BLaER1 (cell line): Measurements from ENCODE around the gene TSPAN18.

Source experiments
- H3K27ac ChIP-seq: shearing (Covaris generic); formaldehyde crosslinking; 2 replicates; pipeline ENCODE4 v1.8.1; 2022
- H3K27me3 ChIP-seq: shearing (Covaris generic); formaldehyde crosslinking; 2 replicates; pipeline ENCODE4 v1.8.1; 2022
- H3K36me3 ChIP-seq: shearing (Covaris generic); formaldehyde crosslinking; 2 replicates; pipeline ENCODE4 v1.8.1; 2022
- H3K4me1 ChIP-seq: shearing (Covaris generic); formaldehyde crosslinking; 2 replicates; pipeline ENCODE4 v1.8.1; 2022
- H3K4me2 ChIP-seq: shearing (Covaris generic); formaldehyde crosslinking; 2 replicates; pipeline ENCODE4 v1.8.1; 2022
- H3K4me3 ChIP-seq: shearing (Covaris generic); formaldehyde crosslinking; 2 replicates; pipeline ENCODE4 v1.8.1; 2022
- H3K9ac ChIP-seq: shearing (Covaris generic); formaldehyde crosslinking; 2 replicates; pipeline ENCODE4 v1.8.1; 2022
- H3K9me3 ChIP-seq: shearing (Covaris generic); formaldehyde crosslinking; 2 replicates; pipeline ENCODE4 v1.8.1; 2022
- H4K20me1 ChIP-seq: shearing (Covaris generic); formaldehyde crosslinking; 2 replicates; pipeline ENCODE4 v1.8.1; 2022
- Cebpa-rat ChIP-seq: shearing (Covaris generic); IDR thresholded peaks from 2 replicates; pipeline ENCODE4 v1.8.1; 2022

Gene TSPAN18

DNA sequence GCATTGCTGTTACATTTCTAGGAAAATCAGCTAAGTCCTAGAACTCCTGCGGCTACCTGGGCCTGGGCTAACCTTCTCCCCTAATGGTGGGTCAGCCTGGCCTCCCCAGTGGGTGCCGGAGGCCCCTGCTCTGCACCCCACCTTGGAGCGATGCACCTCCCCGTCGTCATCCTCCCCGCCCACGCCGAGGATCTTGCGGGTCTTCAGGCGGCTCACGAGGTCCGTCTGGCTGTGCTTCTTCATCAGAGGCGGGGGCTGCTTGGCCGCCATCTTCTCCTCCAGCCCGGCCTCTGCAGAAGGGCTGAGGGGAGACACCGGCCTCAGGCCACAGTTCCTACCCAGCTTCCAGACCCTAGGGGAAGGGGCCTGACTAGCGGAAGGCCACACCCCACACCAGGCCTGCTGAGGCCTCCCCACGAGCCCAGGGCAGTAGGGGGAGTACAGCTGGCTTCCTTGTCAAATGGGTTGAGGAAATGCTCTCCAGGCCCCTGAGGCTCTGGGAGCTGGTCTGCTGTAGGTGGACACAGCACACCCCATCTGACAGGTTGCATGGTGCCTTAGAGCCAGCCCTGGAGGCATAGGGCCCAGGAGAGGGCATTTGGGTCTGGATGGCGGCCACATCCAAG is 211.4 kb downstream of the TSPAN18 start:
- Histone ChIP-seq H3K36me3 (peaks cover 62% of the 10 kb centered on the region), H3K4me3 (no peak overlapping the region), H3K9me3 (no peaks in the 10 kb centered on the region), H4K20me1 (peaks cover 81% of the 10 kb centered on the region), H3K9ac (0 out of 2 replicates have a peak overlapping the region, but pooled peaks have one; percentile 34), H3K27ac (peak overlapping the region; percentile 65), H3K4me1 (peaks cover 72% of the 10 kb centered on the region), H3K27me3 (no peaks in the 10 kb centered on the region), H3K4me2 (peak overlapping the region; percentile 99)
- TF ChIP-seq Cebpa-rat: no peak

DNA sequence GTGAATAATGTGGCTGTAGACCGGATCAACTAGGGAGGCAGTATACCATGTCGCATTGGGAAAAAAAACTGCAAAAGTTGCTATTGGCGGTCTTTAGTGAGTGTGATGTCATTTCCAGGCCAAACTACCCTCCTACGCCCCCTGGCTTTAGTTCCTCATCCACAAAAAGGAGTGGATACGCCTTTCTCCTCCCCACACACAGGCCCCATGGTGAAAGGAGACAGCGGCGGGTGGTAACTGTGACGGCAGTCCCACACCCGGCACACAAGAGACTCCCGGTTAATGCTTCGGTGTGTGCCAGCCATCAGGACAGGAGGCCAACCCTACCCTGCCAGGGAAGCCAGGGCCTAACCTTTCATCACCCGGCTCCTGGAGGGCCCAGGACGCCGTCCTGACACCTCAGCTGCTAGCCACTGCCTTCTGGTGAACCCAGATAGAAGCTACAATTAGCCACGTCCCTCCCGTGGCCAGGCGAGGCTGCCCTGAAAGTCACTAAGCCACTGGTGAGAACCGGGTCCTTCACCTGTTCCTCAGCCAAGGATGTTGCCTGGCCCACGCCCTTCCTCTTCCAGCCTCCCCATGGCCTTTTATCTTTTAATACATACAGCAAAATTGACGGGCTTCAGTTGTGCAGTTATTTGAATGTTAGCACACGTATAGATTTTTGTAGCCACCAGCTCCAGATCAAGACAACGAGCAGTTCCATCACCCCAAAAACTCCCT is 213.1 kb downstream of the TSPAN18 start:
- no peaks in the 10 kb centered on the region for H3K27me3 ChIP-seq
- no peak for TF ChIP-seq Cebpa-rat
- peak overlapping the region; percentile 91 for H3K27ac ChIP-seq
- H3K4me3 ChIP-seq: no peak overlapping the region
- no peaks in the 10 kb centered on the region for H3K9me3 ChIP-seq
- H3K36me3 ChIP-seq: peaks cover 45% of the 10 kb centered on the region
- peak overlapping the region; percentile 99 for H3K4me2 ChIP-seq
- H3K4me1 ChIP-seq: peaks cover 89% of the 10 kb centered on the region
- peak overlapping the region; percentile 74 for H3K9ac ChIP-seq
- H4K20me1 ChIP-seq: peaks cover 84% of the 10 kb centered on the region

DNA sequence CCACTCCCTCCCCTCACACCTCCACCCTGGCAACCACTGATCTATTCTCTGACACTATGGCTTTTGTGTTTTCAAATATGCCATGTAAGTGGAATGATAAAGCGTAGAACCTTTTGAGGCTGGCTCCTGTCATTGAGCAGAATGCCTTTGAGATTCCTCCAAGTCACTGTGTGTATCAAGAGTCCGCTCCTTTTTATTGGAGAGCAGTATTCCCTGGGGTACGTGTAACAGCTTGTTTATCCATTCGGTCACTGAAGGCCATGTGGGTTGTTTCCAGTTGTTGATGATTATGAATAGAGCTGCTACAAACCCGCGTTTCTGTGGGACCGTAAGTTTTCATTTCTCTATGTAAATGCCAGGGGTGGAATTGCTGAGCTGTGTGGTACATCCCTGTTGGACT is 213.6 kb downstream of the TSPAN18 start:
- H3K27ac ChIP-seq: peak overlapping the region; percentile 91

DNA sequence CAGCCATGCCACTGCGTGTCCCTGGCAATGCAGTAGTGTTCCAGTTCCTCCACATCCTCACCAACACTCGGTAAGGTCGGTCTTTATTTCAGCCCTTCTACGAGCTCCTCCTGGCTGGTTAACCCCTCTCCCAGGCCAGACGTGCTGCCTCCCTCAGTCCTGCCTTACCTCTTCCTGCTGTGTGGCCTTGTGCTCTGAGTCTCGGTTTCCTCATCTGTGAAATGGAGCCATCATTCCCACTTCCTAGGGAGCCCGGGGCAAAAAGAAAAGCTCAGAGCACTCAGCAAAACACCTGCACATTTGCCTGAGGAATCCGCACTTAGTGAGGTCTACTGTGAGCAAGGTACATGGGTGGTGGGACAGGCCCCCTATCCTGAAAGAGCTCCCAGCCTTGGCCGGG is 214.1 kb downstream of the TSPAN18 start:
- Histone ChIP-seq H3K4me1 (peaks cover 99% of the 10 kb centered on the region), H3K4me3 (peak overlapping the region; percentile 62; the same call in 1 of the 2 replicates), H3K4me2 (peak overlapping the region; percentile 99), H3K9me3 (no peaks in the 10 kb centered on the region), H3K36me3 (peaks cover 39% of the 10 kb centered on the region), H3K27ac (peak overlapping the region; percentile 91), H3K9ac (peak overlapping the region; percentile 74), H4K20me1 (peaks cover 87% of the 10 kb centered on the region), H3K27me3 (no peaks in the 10 kb centered on the region)
- no peak for TF ChIP-seq Cebpa-rat

More for the DNA sequence above, 213.6 kb downstream of the TSPAN18 start:
- peak overlapping the region; percentile 74 for H3K9ac ChIP-seq
- H3K27me3 ChIP-seq: no peaks in the 10 kb centered on the region
- no peak for TF ChIP-seq Cebpa-rat
- H3K36me3 ChIP-seq: peaks cover 40% of the 10 kb centered on the region
- no peak overlapping the region for H3K4me3 ChIP-seq
- H3K4me1 ChIP-seq: peaks cover 95% of the 10 kb centered on the region
- peaks cover 84% of the 10 kb centered on the region for H4K20me1 ChIP-seq
- H3K4me2 ChIP-seq: peak overlapping the region; percentile 99
- no peaks in the 10 kb centered on the region for H3K9me3 ChIP-seq

DNA sequence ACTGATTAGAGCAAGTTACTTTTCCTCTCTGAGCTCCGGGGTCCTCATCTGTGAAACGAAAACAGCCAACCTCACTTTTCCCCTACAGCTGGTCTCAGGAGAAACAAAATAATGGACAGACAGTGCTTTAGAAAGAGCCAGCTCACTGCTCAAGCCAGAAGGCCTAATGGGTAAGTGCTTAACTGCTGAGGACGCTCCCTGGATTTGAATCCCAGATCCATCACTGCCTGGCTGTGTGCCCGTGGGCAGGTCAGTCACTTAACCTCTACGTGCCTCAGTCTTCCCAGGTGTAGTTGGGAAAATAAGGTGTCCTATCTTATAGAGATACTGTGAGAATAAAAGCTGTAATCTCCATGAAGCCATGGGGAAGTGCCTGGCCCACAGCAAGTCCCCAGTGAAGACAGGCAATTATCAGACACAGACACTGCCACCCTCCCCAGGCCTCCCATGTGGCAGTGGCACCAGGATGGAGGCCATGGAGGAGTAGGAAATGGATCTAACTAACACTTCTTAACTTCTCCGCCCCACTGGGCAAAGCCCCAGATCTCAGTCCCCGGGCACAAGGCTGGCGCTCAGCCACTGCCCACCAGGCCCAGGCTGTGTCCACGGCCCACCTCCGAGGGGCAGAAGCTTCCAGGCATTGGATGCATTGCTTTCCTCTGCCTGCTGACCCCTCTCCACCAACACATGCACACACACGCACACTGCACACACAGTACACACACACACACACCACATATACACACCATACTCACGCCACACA is 214.7 kb downstream of the TSPAN18 start:
- Histone ChIP-seq H3K27ac (peak overlapping the region; percentile 91), H3K4me2 (peak overlapping the region; percentile 99), H3K9me3 (no peaks in the 10 kb centered on the region), H4K20me1 (peaks cover 87% of the 10 kb centered on the region), H3K9ac (peak overlapping the region; percentile 74), H3K27me3 (no peaks in the 10 kb centered on the region), H3K4me3 (peak overlapping the region; percentile 62; the same call in 1 of the 2 replicates), H3K36me3 (peaks cover 34% of the 10 kb centered on the region), H3K4me1 (peaks cover 100% of the 10 kb centered on the region)
- no peak for TF ChIP-seq Cebpa-rat

DNA sequence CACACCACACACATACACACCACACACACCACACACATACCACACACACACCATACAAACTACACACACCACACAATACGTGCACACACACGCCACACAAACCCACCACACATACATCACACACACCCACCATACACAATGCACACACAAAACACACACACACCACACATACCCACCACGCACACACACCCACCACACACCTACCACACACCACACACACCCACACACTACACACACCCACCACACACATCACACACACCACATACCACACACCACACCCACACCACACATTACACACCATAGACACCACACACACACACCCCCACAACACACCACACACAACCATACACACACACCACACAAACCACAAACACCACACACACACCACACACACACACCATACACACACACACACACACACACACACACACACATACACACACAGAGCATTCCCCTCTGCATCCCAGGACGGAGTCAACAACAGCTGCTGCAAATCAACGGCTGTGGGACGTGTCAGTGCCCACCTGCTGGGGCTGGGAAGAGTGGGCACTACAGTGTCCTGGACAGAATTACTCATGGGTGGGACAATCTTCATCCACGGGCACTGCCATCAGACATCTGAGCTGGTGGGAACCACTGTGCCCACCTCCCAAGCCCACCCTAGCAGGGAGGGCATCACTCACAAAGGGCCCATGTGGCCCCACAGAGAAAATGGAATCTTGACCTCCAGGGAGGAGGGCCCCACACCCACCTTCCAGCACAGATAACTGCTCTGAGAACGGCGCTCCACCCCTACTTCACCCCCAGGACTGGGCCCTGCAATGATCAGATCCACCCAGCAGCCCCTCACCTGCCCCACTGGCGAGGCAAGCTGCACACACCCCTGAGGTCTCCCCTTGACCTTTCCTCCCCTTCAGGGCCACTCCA is 215.5 kb downstream of the TSPAN18 start:
- peaks cover 87% of the 10 kb centered on the region for H4K20me1 ChIP-seq
- peaks cover 100% of the 10 kb centered on the region for H3K4me1 ChIP-seq
- H3K27ac ChIP-seq: peak overlapping the region; percentile 91
- H3K27me3 ChIP-seq: no peaks in the 10 kb centered on the region
- peak overlapping the region; percentile 62 for H3K4me3 ChIP-seq
- no peak for TF ChIP-seq Cebpa-rat
- peak overlapping the region; percentile 74 for H3K9ac ChIP-seq
- H3K4me2 ChIP-seq: peak overlapping the region; percentile 99
- no peaks in the 10 kb centered on the region for H3K9me3 ChIP-seq
- H3K36me3 ChIP-seq: peaks cover 33% of the 10 kb centered on the region

DNA sequence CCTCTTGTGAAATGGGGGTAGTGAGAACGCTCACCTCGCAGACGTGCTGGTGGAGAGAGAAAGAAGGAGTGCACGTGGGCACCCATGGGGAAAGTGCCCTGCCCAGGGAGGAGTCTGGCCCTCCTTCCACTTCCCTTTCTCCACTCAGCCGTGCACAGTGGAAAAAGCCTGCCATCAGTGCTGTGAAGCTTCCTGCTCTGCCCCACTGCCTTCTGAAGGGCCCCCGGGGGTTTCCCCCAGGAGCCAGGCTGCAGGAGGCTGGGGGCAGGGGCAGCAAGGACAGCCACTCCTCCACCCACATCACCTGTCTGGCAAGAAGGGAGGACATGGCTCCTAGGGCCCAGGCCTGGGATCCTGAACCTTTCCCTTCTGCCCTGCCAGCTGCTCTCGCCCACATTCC is 216.4 kb downstream of the TSPAN18 start:
- peaks cover 87% of the 10 kb centered on the region for H4K20me1 ChIP-seq
- H3K9me3 ChIP-seq: no peaks in the 10 kb centered on the region
- H3K9ac ChIP-seq: peak overlapping the region; percentile 74
- peak overlapping the region; percentile 62 for H3K4me3 ChIP-seq
- peak overlapping the region; percentile 91 for H3K27ac ChIP-seq
- no peak for TF ChIP-seq Cebpa-rat
- H3K4me1 ChIP-seq: peaks cover 100% of the 10 kb centered on the region
- no peaks in the 10 kb centered on the region for H3K27me3 ChIP-seq
- peaks cover 25% of the 10 kb centered on the region for H3K36me3 ChIP-seq
- peak overlapping the region; percentile 99 for H3K4me2 ChIP-seq

DNA sequence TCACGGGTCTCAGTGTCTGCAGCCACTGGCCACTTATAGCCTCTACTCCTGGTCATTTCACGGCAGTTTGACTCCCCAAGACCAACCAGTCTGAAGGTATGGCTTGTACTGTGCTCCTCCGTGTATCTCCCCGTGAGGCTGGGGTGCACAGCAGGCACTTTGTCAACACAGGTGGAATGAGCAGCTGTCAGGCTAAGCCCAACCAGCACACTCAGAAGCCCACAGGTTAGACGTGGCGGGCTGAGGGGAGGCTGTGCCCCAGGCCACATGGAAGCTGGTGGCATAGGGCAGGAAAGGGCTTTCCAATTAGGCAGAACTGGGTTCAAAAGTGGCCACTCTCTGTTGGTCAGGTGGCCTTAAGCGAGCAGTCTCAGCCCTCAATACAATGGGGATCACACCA is 216.9 kb downstream of the TSPAN18 start:
- H3K27me3 ChIP-seq: no peaks in the 10 kb centered on the region
- H3K36me3 ChIP-seq: peaks cover 24% of the 10 kb centered on the region
- no peaks in the 10 kb centered on the region for H3K9me3 ChIP-seq
- peaks cover 87% of the 10 kb centered on the region for H4K20me1 ChIP-seq
- peak overlapping the region; percentile 99 for H3K4me2 ChIP-seq
- H3K4me1 ChIP-seq: peaks cover 100% of the 10 kb centered on the region
- H3K4me3 ChIP-seq: peak overlapping the region; percentile 62
- peak overlapping the region; percentile 91 for H3K27ac ChIP-seq
- H3K9ac ChIP-seq: peak overlapping the region; percentile 61
- no peak for TF ChIP-seq Cebpa-rat
